Transverse colon (tissue), 4 donors: ENCODE results near the gene HFM1.

Experiments used
- CTCF ChIP-seq, 5 experiments: fragments of 200-600 bp in 3 of 5; fragments of 450-650 bp in 2 of 5; sonication (generic) in 3 of 5; IDR thresholded peaks; 1 replicate in 2 of 5; 2 replicates in 3 of 5; pipeline ENCODE4 v1.5.1; 2016 to 2017; ENCODE audit warnings: antibody characterized with exemption in 5 of 5, inconsistent platforms in 3 of 5, mild to moderate bottlenecking in 2 of 5, moderate library complexity in 1 of 5
- POLR2A ChIP-seq: fragments of 450-650 bp; IDR thresholded peaks from one replicate; pipeline ENCODE4 v1.6.1; 2016; ENCODE audit warnings: antibody characterized with exemption, mild to moderate bottlenecking, moderate library complexity
- POLR2AphosphoS5 ChIP-seq, 3 donors: sonication (generic); formaldehyde crosslinking; IDR thresholded peaks; one replicate each; pipeline ENCODE4 v1.6.1; 2016; ENCODE audit warnings: antibody characterized with exemption in 3 of 3

- no peak for TF ChIP-seq CTCF (IDR thresholded peaks at IDR 0.05)
- no peak for TF ChIP-seq POLR2AphosphoS5 (IDR thresholded peaks at IDR 0.05)
- TF ChIP-seq POLR2A, result no peak
Measured at GRCh38 chr1:91412371-91412770, 7.7 kb upstream of the HFM1 start.
